Brain microvascular endothelial cell (primary cell): ENCODE measurements around the gene LAGE3.

Experiments
- DNase-seq: peaks from one replicate; pipeline ENCODE4 v3.0.0-alpha.2; 2020
- H3K27ac ChIP-seq: fragments of 250-450 bp; sonication (Bioruptor Pico); 2 replicates; pipeline ENCODE4 v1.5.1; 2020; ENCODE audit warnings: mild to moderate bottlenecking, moderate library complexity
- H3K27me3 ChIP-seq: fragments of 250-450 bp; sonication (Bioruptor Pico); replicated peaks from 2 replicates; pipeline ENCODE4 v1.5.1; 2020; ENCODE audit warnings: mild to moderate bottlenecking
- H3K36me3 ChIP-seq: fragments of 250-450 bp; sonication (Bioruptor Pico); replicated peaks from 2 replicates; pipeline ENCODE4 v1.5.1; 2020; ENCODE audit warnings: mild to moderate bottlenecking
- H3K4me3 ChIP-seq: 2 replicates; pipeline ENCODE4 v1.5.1; 2011; ENCODE audit warnings: low read depth, mild to moderate bottlenecking, control low read depth, low read length, moderate library complexity
- CTCF ChIP-seq: IDR thresholded peaks from 2 replicates; pipeline ENCODE4 v1.5.1; 2011; ENCODE audit warnings: low read depth, mild to moderate bottlenecking, moderate library complexity, low read length, control low read depth, inconsistent platforms; ENCODE audit errors: missing control alignments
- in situ Hi-C: cut with HindIII; loops from 2 replicates; pipeline ENCODE4 v1.10.0; 2017; ENCODE audit warnings: low sequenced_read_pairs, low pct_ligation_motif_present

The LAGE3 gene

GRCh38 chrX:154484255-154485149 lies 5.4 kb upstream of the LAGE3 start:
- Histone ChIP-seq H3K27me3 (no peaks in the 10 kb centered on the region), H3K27ac (no peak overlapping the region), H3K4me3 (no peak overlapping the region), H3K36me3 (no peaks in the 10 kb centered on the region)
- TF ChIP-seq CTCF: no peak
- in situ Hi-C loops: no loop called here
- no peak for DNase-seq

GRCh38 chrX:154483325-154483724 lies 4.2 kb upstream of the LAGE3 start:
- DNase-seq: no peak
- TF ChIP-seq CTCF: no peak
- Histone ChIP-seq H3K36me3 (no peaks in the 10 kb centered on the region), H3K27ac (no peak overlapping the region), H3K27me3 (no peaks in the 10 kb centered on the region), H3K4me3 (no peak overlapping the region)
- in situ Hi-C loops: no loop called here

GRCh38 chrX:154482786-154483185 lies 3.7 kb upstream of the LAGE3 start:
- in situ Hi-C loops: no loop called here
- no peaks in the 10 kb centered on the region for H3K27me3 ChIP-seq

GRCh38 chrX:154481911-154482601 lies 3.0 kb upstream of the LAGE3 start:
- Histone ChIP-seq H3K4me3 (no peak overlapping the region), H3K27ac (no peak overlapping the region), H3K27me3 (no peaks in the 10 kb centered on the region), H3K36me3 (no peaks in the 10 kb centered on the region)
- no peak for DNase-seq
- TF ChIP-seq CTCF: no peak
- in situ Hi-C loops: no loop called here

More at GRCh38 chrX:154482786-154483185, 3.7 kb upstream of the LAGE3 start:
- no peak for TF ChIP-seq CTCF
- Histone ChIP-seq H3K36me3 (no peaks in the 10 kb centered on the region), H3K4me3 (no peak overlapping the region), H3K27ac (no peak overlapping the region)
- no peak for DNase-seq

GRCh38 chrX:154481195-154481594 lies 2.1 kb upstream of the LAGE3 start:
- DNase-seq: no peak
- Histone ChIP-seq H3K36me3 (no peaks in the 10 kb centered on the region), H3K27me3 (no peaks in the 10 kb centered on the region), H3K4me3 (no peak overlapping the region), H3K27ac (no peak overlapping the region)
- no peak for TF ChIP-seq CTCF
- in situ Hi-C loops: no loop called here
